ENCODE results near the gene COLGALT1.

GRCh38 chr19:17529239-17530158 lies 25.9 kb upstream of the COLGALT1 start:
- TF ChIP-seq, protein P1, sequence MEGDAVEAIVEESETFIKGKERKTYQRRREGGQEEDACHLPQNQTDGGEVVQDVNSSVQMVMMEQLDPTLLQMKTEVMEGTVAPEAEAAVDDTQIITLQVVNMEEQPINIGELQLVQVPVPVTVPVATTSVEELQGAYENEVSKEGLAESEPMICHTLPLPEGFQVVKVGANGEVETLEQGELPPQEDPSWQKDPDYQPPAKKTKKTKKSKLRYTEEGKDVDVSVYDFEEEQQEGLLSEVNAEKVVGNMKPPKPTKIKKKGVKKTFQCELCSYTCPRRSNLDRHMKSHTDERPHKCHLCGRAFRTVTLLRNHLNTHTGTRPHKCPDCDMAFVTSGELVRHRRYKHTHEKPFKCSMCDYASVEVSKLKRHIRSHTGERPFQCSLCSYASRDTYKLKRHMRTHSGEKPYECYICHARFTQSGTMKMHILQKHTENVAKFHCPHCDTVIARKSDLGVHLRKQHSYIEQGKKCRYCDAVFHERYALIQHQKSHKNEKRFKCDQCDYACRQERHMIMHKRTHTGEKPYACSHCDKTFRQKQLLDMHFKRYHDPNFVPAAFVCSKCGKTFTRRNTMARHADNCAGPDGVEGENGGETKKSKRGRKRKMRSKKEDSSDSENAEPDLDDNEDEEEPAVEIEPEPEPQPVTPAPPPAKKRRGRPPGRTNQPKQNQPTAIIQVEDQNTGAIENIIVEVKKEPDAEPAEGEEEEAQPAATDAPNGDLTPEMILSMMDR (IDR thresholded peaks at IDR 0.05): no peak
- TF ChIP-seq MAX (IDR thresholded peaks at IDR 0.05) (no peak), EP300 (IDR thresholded peaks at IDR 0.05) (no peak), RAD21 (conservative IDR thresholded peaks at IDR 0.05 in 1 of 2, IDR thresholded peaks at IDR 0.05 in 1 of 2) (no peak), RCOR1 (IDR thresholded peaks at IDR 0.05; ENCODE audit: low read depth, low read length) (no peak)
